Activated T-helper 1 cell treated with anti-CD3 and anti-CD28 coated beads, Interleukin-2, amount 50 U/mL, for 16 hours (primary cell): Measurements from ENCODE around the gene CHID1.

Experiments used
- DNase-seq, 2 donors: peaks; one replicate each; pipeline ENCODE4 v3.0.0-alpha.2; 2020; ENCODE audit warnings: low read depth in 1 of 2, low spot score in 1 of 2

The CHID1 gene

GRCh38 chr11:933142-933851 is 22.7 kb upstream of the CHID1 start:
- DNase-seq = no peak

GRCh38 chr11:932435-932834 is 21.8 kb upstream of the CHID1 start:
- DNase-seq = no peak

- DNase-seq = no peak
Measured at GRCh38 chr11:931385-931784, 20.8 kb upstream of the CHID1 start.

GRCh38 chr11:929405-929804 is 18.8 kb upstream of the CHID1 start:
- no peak for DNase-seq

- no peak for DNase-seq
Measured at GRCh38 chr11:928786-929185, 18.2 kb upstream of the CHID1 start.

- no peak for DNase-seq
Measured at GRCh38 chr11:927871-928270, 17.3 kb upstream of the CHID1 start.

- DNase-seq = no peak
Measured at GRCh38 chr11:926341-926916, 15.8 kb upstream of the CHID1 start.

GRCh38 chr11:925496-926301 is 15.1 kb upstream of the CHID1 start, which contains the start of gene AP2A2:
Gene AP2A2, plus strand, starts transcription at chr11:925870. Its CDS starts 152 bp downstream, at chr11:926022.
- peak; percentile 82 to 91 for DNase-seq

GRCh38 chr11:925158-925495 is 14.5 kb upstream of the CHID1 start:
- DNase-seq = no peak

- no peak for DNase-seq
Measured at GRCh38 chr11:924406-925157, 14.0 kb upstream of the CHID1 start.

GRCh38 chr11:923691-924405 is 13.2 kb upstream of the CHID1 start:
- no peak for DNase-seq

- DNase-seq = no peak
Measured at GRCh38 chr11:921921-922678, 11.5 kb upstream of the CHID1 start.

- no peak for DNase-seq
Measured at GRCh38 chr11:917426-917825, 6.8 kb upstream of the CHID1 start.

GRCh38 chr11:914747-915501 is 4.3 kb upstream of the CHID1 start:
- no peak for DNase-seq

GRCh38 chr11:914204-914603 is 3.6 kb upstream of the CHID1 start:
- DNase-seq = no peak

GRCh38 chr11:913043-913442 is 2.4 kb upstream of the CHID1 start:
- no peak for DNase-seq

- no peak for DNase-seq
Measured at GRCh38 chr11:912266-912665, 1.7 kb upstream of the CHID1 start.

- DNase-seq = no peak
Measured at GRCh38 chr11:911890-912219, 1.2 kb upstream of the CHID1 start.

- DNase-seq = no peak
Measured at GRCh38 chr11:911031-911889, 650 bp upstream of the CHID1 start.
